Measurements from ENCODE around the gene KRR1.

KRR1 gene

DNA sequence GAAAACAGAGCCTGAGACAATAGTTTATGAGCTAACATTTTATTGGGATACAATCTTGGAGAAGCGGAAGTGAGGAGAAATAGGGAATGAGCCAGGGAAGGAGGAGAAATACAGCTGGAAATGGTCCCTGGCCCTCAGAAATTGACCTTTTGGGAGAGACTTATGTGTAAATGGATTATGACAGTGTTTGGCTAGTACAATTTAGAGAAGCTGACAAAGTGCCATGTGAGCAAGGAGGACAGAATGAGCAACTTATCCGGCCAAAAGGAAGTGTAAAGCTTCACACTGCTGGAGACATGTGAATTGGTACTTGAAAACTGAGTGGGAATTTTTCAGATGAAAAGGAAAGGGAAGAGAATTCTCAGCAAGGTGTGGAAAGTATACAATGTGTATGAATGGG is 28.0 kb downstream of the KRR1 start:
- no peak for DNase-seq (ENCODE audit: low read depth)
- peak overlapping the region; percentile 26 for H3K4me3 ChIP-seq (ENCODE audit: low read depth, low read length)
- TF ChIP-seq, protein P1, sequence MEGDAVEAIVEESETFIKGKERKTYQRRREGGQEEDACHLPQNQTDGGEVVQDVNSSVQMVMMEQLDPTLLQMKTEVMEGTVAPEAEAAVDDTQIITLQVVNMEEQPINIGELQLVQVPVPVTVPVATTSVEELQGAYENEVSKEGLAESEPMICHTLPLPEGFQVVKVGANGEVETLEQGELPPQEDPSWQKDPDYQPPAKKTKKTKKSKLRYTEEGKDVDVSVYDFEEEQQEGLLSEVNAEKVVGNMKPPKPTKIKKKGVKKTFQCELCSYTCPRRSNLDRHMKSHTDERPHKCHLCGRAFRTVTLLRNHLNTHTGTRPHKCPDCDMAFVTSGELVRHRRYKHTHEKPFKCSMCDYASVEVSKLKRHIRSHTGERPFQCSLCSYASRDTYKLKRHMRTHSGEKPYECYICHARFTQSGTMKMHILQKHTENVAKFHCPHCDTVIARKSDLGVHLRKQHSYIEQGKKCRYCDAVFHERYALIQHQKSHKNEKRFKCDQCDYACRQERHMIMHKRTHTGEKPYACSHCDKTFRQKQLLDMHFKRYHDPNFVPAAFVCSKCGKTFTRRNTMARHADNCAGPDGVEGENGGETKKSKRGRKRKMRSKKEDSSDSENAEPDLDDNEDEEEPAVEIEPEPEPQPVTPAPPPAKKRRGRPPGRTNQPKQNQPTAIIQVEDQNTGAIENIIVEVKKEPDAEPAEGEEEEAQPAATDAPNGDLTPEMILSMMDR (conservative IDR thresholded peaks at IDR 0.05; ENCODE audit: low read depth, low read length) = no peak

DNA sequence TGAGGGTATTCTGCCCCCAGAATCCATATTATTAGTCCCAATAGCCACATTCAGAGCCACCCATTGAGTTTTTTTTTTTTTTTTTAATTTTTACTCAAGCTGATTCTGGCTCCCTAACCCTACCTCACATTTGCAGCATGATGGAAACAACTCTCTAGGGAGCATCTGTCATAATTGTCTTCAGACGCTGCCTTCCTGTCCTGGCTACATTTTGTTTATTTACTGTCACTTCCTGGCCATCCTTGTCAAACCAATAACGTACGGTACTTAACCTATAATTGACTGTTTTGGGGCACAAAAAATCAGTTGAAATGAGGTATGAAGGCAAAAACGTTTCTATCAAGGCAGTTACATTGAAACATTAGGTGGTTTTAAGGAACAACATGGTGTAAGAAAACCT is 28.8 kb downstream of the KRR1 start:
- H3K4me3 ChIP-seq (ENCODE audit: low read depth, low read length) = peak overlapping the region; percentile 63
- DNase-seq (ENCODE audit: low read depth) = peak; percentile 27
- TF ChIP-seq, protein P1 (conservative IDR thresholded peaks at IDR 0.05; ENCODE audit: low read depth, low read length) = no peak

DNA sequence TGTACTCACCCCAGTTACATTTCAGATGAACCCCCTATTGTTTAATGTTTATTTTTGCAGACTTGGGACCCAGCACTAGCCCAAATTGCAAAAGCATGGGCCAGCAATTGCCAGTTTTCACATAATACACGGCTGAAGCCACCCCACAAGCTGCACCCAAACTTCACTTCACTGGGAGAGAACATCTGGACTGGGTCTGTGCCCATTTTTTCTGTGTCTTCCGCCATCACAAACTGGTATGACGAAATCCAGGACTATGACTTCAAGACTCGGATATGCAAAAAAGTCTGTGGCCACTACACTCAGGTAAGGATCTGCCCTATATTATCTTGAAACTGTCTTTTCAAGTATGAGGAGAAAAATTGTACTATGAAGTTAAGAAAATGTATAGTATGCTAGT is 29.6 kb downstream of the KRR1 start:
- TF ChIP-seq, protein P1 (conservative IDR thresholded peaks at IDR 0.05; ENCODE audit: low read depth, low read length) = no peak
- peak; percentile 83 for DNase-seq (ENCODE audit: low read depth)

DNA sequence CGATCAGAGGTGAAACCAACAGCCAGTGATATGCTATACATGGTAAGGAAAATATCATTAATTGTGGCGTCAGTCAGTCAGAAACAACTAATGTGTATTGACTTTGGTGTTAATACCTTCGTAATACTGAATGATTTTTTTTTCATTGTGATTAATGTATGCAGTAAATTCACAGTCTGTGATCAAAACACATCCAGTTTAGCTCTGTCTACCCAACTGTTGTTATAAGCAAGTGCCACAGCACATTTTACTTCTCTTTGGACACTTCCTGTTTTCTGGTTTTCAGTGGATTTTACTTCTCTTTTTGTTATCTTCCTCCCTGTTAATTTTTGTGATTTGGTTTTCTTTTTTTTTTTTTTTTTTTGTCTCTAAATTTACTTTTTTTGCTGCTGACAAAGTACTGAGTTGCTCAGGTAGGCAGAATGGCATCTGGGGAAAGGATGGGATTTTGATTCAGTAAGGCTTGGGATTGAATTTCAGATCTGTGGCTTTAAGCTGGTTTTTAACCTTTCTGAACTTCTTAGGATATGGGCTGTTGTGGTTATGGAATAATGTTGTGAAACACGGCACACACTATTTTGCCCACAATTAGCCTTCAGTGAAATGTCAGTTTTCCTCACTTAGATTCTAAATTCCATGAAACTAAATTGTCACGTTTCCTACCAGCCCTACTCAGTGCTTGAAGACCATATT is 30.2 kb downstream of the KRR1 start:
- peak overlapping the region; percentile 63 for H3K4me3 ChIP-seq (ENCODE audit: low read depth, low read length)
- DNase-seq (ENCODE audit: low read depth) = peak; percentile 45
- TF ChIP-seq, protein P1 (conservative IDR thresholded peaks at IDR 0.05; ENCODE audit: low read depth, low read length) = no peak

More for the DNA sequence above, 29.6 kb downstream of the KRR1 start:
- peak overlapping the region; percentile 63 for H3K4me3 ChIP-seq (ENCODE audit: low read depth, low read length)

DNA sequence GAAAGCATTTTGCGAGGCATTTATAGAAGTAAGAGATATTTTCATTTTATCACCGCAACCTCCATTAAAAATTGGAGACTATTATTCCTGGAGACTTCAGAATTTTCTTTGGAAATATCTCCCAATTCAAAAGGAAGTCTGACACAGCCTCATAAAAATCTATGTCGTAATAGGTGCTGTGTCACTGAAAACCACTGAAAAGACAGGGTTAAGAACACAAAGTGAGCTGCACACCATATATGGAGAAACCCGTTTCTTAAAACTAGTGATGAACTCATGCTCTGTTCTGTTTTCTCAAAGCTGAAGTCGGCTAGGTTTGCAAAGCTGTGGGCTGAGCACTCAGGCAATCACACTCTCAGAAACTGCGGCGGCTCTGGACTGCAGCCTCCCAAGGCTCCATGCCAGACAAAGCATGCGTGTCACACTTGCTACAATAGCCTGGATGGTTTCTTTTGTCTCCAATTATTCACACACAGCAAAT is 30.9 kb downstream of the KRR1 start, which contains the start of gene GLIPR1:
GLIPR1 (plus strand) TSS at position 287 of the 481 bp plus-strand sequence; CDS start at position 413, 126 bp downstream.
- DNase-seq (ENCODE audit: low read depth) = peak; percentile 99
- H3K4me3 ChIP-seq (ENCODE audit: low read depth, low read length) = peak within 1 kb of the TSS; percentile 63
- TF ChIP-seq, protein P1 (conservative IDR thresholded peaks at IDR 0.05; ENCODE audit: low read depth, low read length) = no peak

DNA sequence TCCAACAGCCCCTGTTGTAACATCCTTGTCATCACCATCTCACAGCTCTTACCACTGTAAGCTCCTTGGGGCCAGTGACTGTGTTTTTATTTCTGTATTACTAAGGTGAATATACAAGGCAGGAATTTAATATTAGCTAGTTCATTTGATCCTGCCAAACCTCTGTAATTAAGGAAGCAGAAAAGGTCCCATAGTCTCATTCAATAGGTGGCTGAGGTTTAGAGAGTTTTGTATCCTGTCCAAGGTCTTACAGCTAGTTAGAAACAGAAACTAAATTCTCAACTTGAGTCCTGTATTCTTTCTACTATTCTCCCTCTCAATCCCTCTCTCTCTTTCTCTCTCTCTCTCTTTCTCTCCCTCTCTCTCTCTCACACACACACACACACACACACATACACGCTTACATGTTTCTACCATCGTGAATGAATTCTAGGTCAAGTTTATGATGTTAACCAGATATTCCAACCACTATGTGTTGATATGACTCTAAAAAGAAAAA is 31.4 kb downstream of the KRR1 start:
- TF ChIP-seq, protein P1 (conservative IDR thresholded peaks at IDR 0.05; ENCODE audit: low read depth, low read length) = no peak
- DNase-seq (ENCODE audit: low read depth) = peak; percentile 79
- H3K4me3 ChIP-seq (ENCODE audit: low read depth, low read length) = peak overlapping the region; percentile 29

Data from choroid plexus epithelial cell (primary cell).